Nucleus accumbens (tissue), 56 donors: ENCODE data around the gene PNPLA5.

Experiments
- DNase-seq, 56 donors: peaks; one replicate each; lab custom pipeline; 2025; lab: John Stamatoyannopoulos, UW

The PNPLA5 gene

GRCh38 chr22:43843783-43844530 lies 47.9 kb downstream of the PNPLA5 start:
- DNase-seq = no peak

GRCh38 chr22:43841742-43842141 lies 50.1 kb downstream of the PNPLA5 start:
- DNase-seq = no peak

- DNase-seq = no peak
These were observed 51.0 kb downstream of the PNPLA5 start for GRCh38 chr22:43840851-43841250.

- DNase-seq = no peak
These were observed 51.4 kb downstream of the PNPLA5 start for GRCh38 chr22:43840431-43840830.

GRCh38 chr22:43839781-43840180 lies 52.0 kb downstream of the PNPLA5 start:
- DNase-seq = no peak

GRCh38 chr22:43838571-43839307 lies 53.1 kb downstream of the PNPLA5 start:
- DNase-seq = no peak

GRCh38 chr22:43838161-43838560 lies 53.7 kb downstream of the PNPLA5 start:
- no peak for DNase-seq

GRCh38 chr22:43837666-43838065 lies 54.1 kb downstream of the PNPLA5 start:
- DNase-seq = no peak

GRCh38 chr22:43835736-43836135 lies 56.1 kb downstream of the PNPLA5 start:
- no peak for DNase-seq

GRCh38 chr22:43835166-43835565 lies 56.6 kb downstream of the PNPLA5 start:
- DNase-seq = no peak

GRCh38 chr22:43833286-43834240 lies 58.2 kb downstream of the PNPLA5 start:
- DNase-seq = no peak

GRCh38 chr22:43832393-43833265 lies 59.2 kb downstream of the PNPLA5 start:
- no peak for DNase-seq

- DNase-seq = no peak
These were observed 60.0 kb downstream of the PNPLA5 start for GRCh38 chr22:43831561-43832392.

GRCh38 chr22:43830931-43831560 lies 60.8 kb downstream of the PNPLA5 start:
- DNase-seq = no peak

- no peak for DNase-seq
These were observed 61.6 kb downstream of the PNPLA5 start for GRCh38 chr22:43829904-43830851.
